Astrocyte (in vitro differentiated cells and primary cell): Measurements from ENCODE around the gene TRIL. TPM values are rescaled to one million over a fixed set of nuclear protein-coding genes. Genes with fewer than 3 reads are reported as not detected.

Experiments used
- DNase-seq: peaks from one replicate; pipeline ENCODE4 v3.0.0-alpha.2; 2010; ENCODE audit warnings: low read depth
- FAIRE-seq: peaks from 2 replicates; lab custom pipeline; 2011; peaks lifted over from hg19 to GRCh38; lab: Jason Lieb, UNC
- H2AFZ ChIP-seq: 2 replicates; pipeline ENCODE4 v1.6.0; 2012; ENCODE audit warnings: low read depth, low read length, inconsistent platforms
- H3K27ac ChIP-seq: 2 replicates; pipeline ENCODE4 v1.5.1; 2011; ENCODE audit warnings: low read depth, low read length, inconsistent platforms
- H3K27me3 ChIP-seq: 2 replicates; pipeline ENCODE4 v1.6.0; 2011; ENCODE audit warnings: low read length, inconsistent platforms; ENCODE audit not compliant: insufficient read depth
- H3K36me3 ChIP-seq: 2 replicates; pipeline ENCODE4 v1.5.1; 2011; ENCODE audit warnings: low read length, inconsistent platforms; ENCODE audit not compliant: insufficient read depth
- H3K4me1 ChIP-seq: 2 replicates; pipeline ENCODE4 v1.5.1; 2011; ENCODE audit warnings: low read length, inconsistent platforms; ENCODE audit not compliant: insufficient read depth
- H3K4me2 ChIP-seq: 2 replicates; pipeline ENCODE4 v1.6.0; 2012; ENCODE audit warnings: low read length, inconsistent platforms
- H3K4me3 ChIP-seq: 2 replicates; pipeline ENCODE4 v1.5.1; 2011; ENCODE audit warnings: low read depth, mild to moderate bottlenecking, low read length, inconsistent platforms; ENCODE audit not compliant: insufficient read depth
- H3K79me2 ChIP-seq: 2 replicates; pipeline ENCODE4 v1.6.0; 2012; ENCODE audit warnings: mild to moderate bottlenecking, low read length, inconsistent platforms; ENCODE audit not compliant: insufficient read depth
- H3K9ac ChIP-seq: 2 replicates; pipeline ENCODE4 v1.6.0; 2012; ENCODE audit warnings: mild to moderate bottlenecking, low read length, inconsistent platforms
- H3K9me3 ChIP-seq: 2 replicates; pipeline ENCODE4 v1.5.1; 2012; ENCODE audit warnings: low read depth, mild to moderate bottlenecking, low read length, inconsistent platforms; ENCODE audit not compliant: insufficient read depth
- H4K20me1 ChIP-seq: 2 replicates; pipeline ENCODE4 v1.6.0; 2012; ENCODE audit warnings: low read length, inconsistent platforms; ENCODE audit not compliant: insufficient read depth
- H3K27ac Mint-ChIP-seq: one replicate; pipeline ENCODE4 v1.8.0; 2021; ENCODE audit warnings: mild to moderate bottlenecking, mixed read lengths; ENCODE audit not compliant: unreplicated experiment
- H3K27me3 Mint-ChIP-seq: one replicate; pipeline ENCODE4 v1.8.0; 2021; ENCODE audit warnings: low read depth, mixed read lengths; ENCODE audit not compliant: unreplicated experiment
- H3K36me3 Mint-ChIP-seq: one replicate; pipeline ENCODE4 v1.8.0; 2021; ENCODE audit warnings: low read depth, mixed read lengths; ENCODE audit not compliant: unreplicated experiment
- H3K4me1 Mint-ChIP-seq: one replicate; pipeline ENCODE4 v1.8.0; 2021; ENCODE audit warnings: low read depth, mixed read lengths; ENCODE audit not compliant: unreplicated experiment
- H3K4me3 Mint-ChIP-seq: one replicate; pipeline ENCODE4 v1.8.0; 2021; ENCODE audit warnings: mild to moderate bottlenecking, moderate library complexity, mixed read lengths; ENCODE audit not compliant: unreplicated experiment
- H3K9me3 Mint-ChIP-seq: one replicate; pipeline ENCODE4 v1.8.0; 2021; ENCODE audit warnings: mild to moderate bottlenecking, mixed read lengths; ENCODE audit not compliant: unreplicated experiment
- CTCF ChIP-seq: IDR thresholded peaks from 2 replicates; pipeline ENCODE4 v1.5.1; 2011; ENCODE audit warnings: low read depth, mild to moderate bottlenecking, inconsistent platforms, low read length, moderate library complexity; ENCODE audit not compliant: insufficient read depth
- EZH2 ChIP-seq: IDR thresholded peaks from 2 replicates; pipeline ENCODE4 v1.6.1; 2012; ENCODE audit warnings: mild to moderate bottlenecking, low read length, inconsistent platforms; ENCODE audit not compliant: insufficient read depth
- total RNA-seq: library from RNA; stranded (reverse); gene quantifications from 2 replicates; pipeline ENCODE4 v1.2.1, GENCODE V29; 2021

TRIL gene
- total RNA-seq, 1 donor from 2014 or later: 0.45 TPM

GRCh38 chr7:29000717-29001076 is 42.6 kb upstream of the TRIL start:
- Histone ChIP-seq H3K27ac (no peak overlapping the region), H3K9me3 (no peaks in the 10 kb centered on the region), H4K20me1 (no peaks in the 10 kb centered on the region), H2AFZ (no peak overlapping the region), H3K9ac (no peak overlapping the region), H3K4me2 (no peak overlapping the region), H3K36me3 (no peaks in the 10 kb centered on the region), H3K79me2 (no peaks in the 10 kb centered on the region), H3K4me1 (no peaks in the 10 kb centered on the region), H3K27me3 (peaks cover 9% of the 10 kb centered on the region), H3K4me3 (no peak overlapping the region)
- Mint-ChIP-seq H3K27me3 (no peaks in the 10 kb centered on the region), H3K9me3 (peaks cover 2% of the 10 kb centered on the region), H3K27ac (no peak overlapping the region), H3K4me3 (no peak overlapping the region), H3K36me3 (peaks cover 2% of the 10 kb centered on the region), H3K4me1 (peaks cover 3% of the 10 kb centered on the region)
- DNase-seq (no peak), FAIRE-seq (no peak)
- TF ChIP-seq EZH2: no peak
- TF ChIP-seq CTCF: no peak

- TF ChIP-seq CTCF (no peak), EZH2 (no peak)
- no peaks in the 10 kb centered on the region for H3K4me1 ChIP-seq
- H3K27ac Mint-ChIP-seq: peak overlapping the region; percentile 34
- no peak overlapping the region for H3K4me3 Mint-ChIP-seq
- H3K79me2 ChIP-seq: no peaks in the 10 kb centered on the region
- no peaks in the 10 kb centered on the region for H3K27me3 Mint-ChIP-seq
- no peaks in the 10 kb centered on the region for H3K36me3 ChIP-seq
- no peak overlapping the region for H3K27ac ChIP-seq
- peaks cover 9% of the 10 kb centered on the region for H3K27me3 ChIP-seq
- no peaks in the 10 kb centered on the region for H3K9me3 Mint-ChIP-seq
- FAIRE-seq: no peak
- no peak for DNase-seq
- H2AFZ ChIP-seq: no peak overlapping the region
- H4K20me1 ChIP-seq: no peaks in the 10 kb centered on the region
- no peaks in the 10 kb centered on the region for H3K9me3 ChIP-seq
- no peak overlapping the region for H3K4me3 ChIP-seq
- no peak overlapping the region for H3K4me2 ChIP-seq
- peaks cover 2% of the 10 kb centered on the region for H3K36me3 Mint-ChIP-seq
- H3K9ac ChIP-seq: no peak overlapping the region
- H3K4me1 Mint-ChIP-seq: no peaks in the 10 kb centered on the region
These were observed 42.0 kb upstream of the TRIL start for GRCh38 chr7:28999895-29000716.

- Mint-ChIP-seq H3K4me1 (no peaks in the 10 kb centered on the region), H3K27ac (no peak overlapping the region), H3K36me3 (peaks cover 2% of the 10 kb centered on the region), H3K9me3 (no peaks in the 10 kb centered on the region), H3K4me3 (no peak overlapping the region), H3K27me3 (no peaks in the 10 kb centered on the region)
- no peaks in the 10 kb centered on the region for H4K20me1 ChIP-seq
- H3K4me2 ChIP-seq: no peak overlapping the region
- no peak overlapping the region for H3K9ac ChIP-seq
- no peak overlapping the region for H3K4me3 ChIP-seq
- H3K27me3 ChIP-seq: peaks cover 9% of the 10 kb centered on the region
- TF ChIP-seq CTCF (no peak), EZH2 (no peak)
- no peaks in the 10 kb centered on the region for H3K9me3 ChIP-seq
- H2AFZ ChIP-seq: no peak overlapping the region
- H3K79me2 ChIP-seq: no peaks in the 10 kb centered on the region
- H3K4me1 ChIP-seq: no peaks in the 10 kb centered on the region
- FAIRE-seq (no peak), DNase-seq (no peak)
- H3K27ac ChIP-seq: no peak overlapping the region
- no peaks in the 10 kb centered on the region for H3K36me3 ChIP-seq
These were observed 41.3 kb upstream of the TRIL start for GRCh38 chr7:28999427-28999826.
